Parathyroid adenoma (tissue), 2 donors: ENCODE data around the gene IFI44.

Source experiments
- H2AFZ ChIP-seq: fragments of 300-600 bp; sonication (generic); one replicate; pipeline ENCODE4 v1.7.0; 2017; ENCODE audit warnings: antibody characterized with exemption, mild to moderate bottlenecking
- H3K27ac ChIP-seq: fragments of 300-600 bp; sonication (generic); one replicate; pipeline ENCODE4 v1.7.0; 2017
- H3K27me3 ChIP-seq: fragments of 300-600 bp; sonication (generic); one replicate; pipeline ENCODE4 v1.7.0; 2017; ENCODE audit warnings: low read length; ENCODE audit not compliant: control insufficient read depth, insufficient read depth
- H3K36me3 ChIP-seq: fragments of 300-600 bp; sonication (generic); one replicate; pipeline ENCODE4 v1.7.0; 2017; ENCODE audit warnings: low read length; ENCODE audit not compliant: control insufficient read depth, insufficient read depth
- H3K4me1 ChIP-seq: fragments of 300-600 bp; sonication (generic); one replicate; pipeline ENCODE4 v1.7.0; 2017; ENCODE audit warnings: control low read depth
- H3K4me2 ChIP-seq: fragments of 300-600 bp; sonication (generic); one replicate; pipeline ENCODE4 v1.7.0; 2017; ENCODE audit warnings: low read length
- H3K4me3 ChIP-seq: fragments of 300-600 bp; sonication (generic); one replicate; pipeline ENCODE4 v1.7.0; 2017; ENCODE audit warnings: low read depth, low read length
- H3K79me2 ChIP-seq: fragments of 300-600 bp; sonication (generic); one replicate; pipeline ENCODE4 v1.7.0; 2017; ENCODE audit warnings: control low read depth
- H3K9ac ChIP-seq: fragments of 300-600 bp; sonication (generic); one replicate; pipeline ENCODE4 v1.7.0; 2017; ENCODE audit warnings: mild to moderate bottlenecking
- H3K9me3 ChIP-seq: fragments of 300-600 bp; sonication (generic); one replicate; pipeline ENCODE4 v1.7.0; 2017; ENCODE audit warnings: low read length; ENCODE audit not compliant: control insufficient read depth
- TF ChIP-seq, protein P1 (sequence below): fragments of 300-600 bp; sonication (generic); IDR thresholded peaks from one replicate; pipeline ENCODE4 v1.7.0; 2017; ENCODE audit warnings: antibody characterized with exemption, mild to moderate bottlenecking
- donor health status: primary hyperparathyroidism.

The IFI44 gene

DNA sequence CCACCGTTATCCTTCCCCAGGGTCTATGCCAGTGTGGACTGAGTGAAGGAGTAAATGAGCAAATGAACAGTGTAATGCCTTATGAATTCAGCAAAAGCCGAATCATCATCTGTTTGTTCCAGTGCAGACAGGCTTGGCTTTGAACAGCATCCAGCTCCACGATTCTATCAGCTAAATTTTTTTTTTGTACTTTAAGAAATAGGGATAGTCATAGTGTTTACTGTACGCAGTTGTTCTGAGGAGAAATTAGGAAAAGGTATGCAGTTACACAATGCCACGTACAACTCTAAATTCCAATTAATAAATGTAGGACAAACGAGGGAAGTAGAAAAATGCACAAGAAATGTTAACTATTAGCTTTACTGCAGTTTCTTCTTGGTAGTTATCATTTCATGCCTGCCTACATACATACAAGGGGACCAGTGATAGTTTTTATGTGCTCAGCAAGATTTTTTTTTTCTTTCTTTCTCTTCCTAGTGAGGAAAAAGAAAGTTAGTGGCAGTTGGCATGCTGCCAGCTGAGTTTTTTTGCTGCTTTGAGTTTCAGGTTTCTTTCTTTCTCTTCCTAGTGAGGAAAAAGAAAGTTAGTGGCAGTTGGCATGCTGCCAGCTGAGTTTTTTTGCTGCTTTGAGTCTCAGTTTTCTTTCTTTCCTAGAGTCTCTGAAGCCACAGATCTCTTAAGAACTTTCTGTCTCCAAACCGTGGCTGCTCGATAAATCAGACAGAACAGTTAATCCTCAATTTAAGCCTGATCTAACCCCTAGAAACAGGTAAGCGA lies 29.6 kb upstream of the IFI44 start, which contains the start of gene IFI44L:
Gene IFI44L, plus strand, starts transcription at position 646 of the 777 bp plus-strand sequence. CDS start 7,468 bp downstream, outside the sequence.
- Histone ChIP-seq H3K27me3 (no peaks in the 10 kb centered on the region), H3K4me3 (peak within 1 kb of the TSS; percentile 47), H3K4me2 (peak within 1 kb of the TSS; percentile 76), H3K9me3 (no peaks in the 10 kb centered on the region), H2AFZ (peak within 1 kb of the TSS; percentile 10), H3K36me3 (no peaks in the 10 kb centered on the region), H3K4me1 (no peaks in the 10 kb centered on the region), H3K9ac (no peak within 1 kb of the TSS), H3K79me2 (no peaks in the 10 kb centered on the region), H3K27ac (peak within 1 kb of the TSS; percentile 54)
- TF ChIP-seq, protein P1, sequence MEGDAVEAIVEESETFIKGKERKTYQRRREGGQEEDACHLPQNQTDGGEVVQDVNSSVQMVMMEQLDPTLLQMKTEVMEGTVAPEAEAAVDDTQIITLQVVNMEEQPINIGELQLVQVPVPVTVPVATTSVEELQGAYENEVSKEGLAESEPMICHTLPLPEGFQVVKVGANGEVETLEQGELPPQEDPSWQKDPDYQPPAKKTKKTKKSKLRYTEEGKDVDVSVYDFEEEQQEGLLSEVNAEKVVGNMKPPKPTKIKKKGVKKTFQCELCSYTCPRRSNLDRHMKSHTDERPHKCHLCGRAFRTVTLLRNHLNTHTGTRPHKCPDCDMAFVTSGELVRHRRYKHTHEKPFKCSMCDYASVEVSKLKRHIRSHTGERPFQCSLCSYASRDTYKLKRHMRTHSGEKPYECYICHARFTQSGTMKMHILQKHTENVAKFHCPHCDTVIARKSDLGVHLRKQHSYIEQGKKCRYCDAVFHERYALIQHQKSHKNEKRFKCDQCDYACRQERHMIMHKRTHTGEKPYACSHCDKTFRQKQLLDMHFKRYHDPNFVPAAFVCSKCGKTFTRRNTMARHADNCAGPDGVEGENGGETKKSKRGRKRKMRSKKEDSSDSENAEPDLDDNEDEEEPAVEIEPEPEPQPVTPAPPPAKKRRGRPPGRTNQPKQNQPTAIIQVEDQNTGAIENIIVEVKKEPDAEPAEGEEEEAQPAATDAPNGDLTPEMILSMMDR: no peak

DNA sequence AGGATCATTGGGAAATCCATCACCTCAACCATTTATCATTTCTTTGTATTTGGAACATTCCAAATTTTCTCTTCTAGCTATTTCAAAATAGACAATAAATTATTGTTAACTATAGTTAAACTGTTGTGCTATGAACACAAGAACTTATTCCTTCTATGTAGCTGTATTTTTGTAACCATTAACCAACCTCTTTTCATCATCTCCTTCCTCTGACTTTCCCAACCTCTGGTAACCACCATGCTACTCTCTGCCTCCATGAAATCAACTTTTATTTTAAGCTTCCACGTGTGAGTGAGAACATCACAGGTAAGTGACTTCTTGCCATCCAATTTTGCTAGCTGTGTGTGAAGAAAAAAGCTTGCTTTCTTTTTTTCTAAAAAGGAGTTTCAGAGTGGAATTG lies 29.0 kb upstream of the IFI44 start:
- H2AFZ ChIP-seq: no peak overlapping the region
- no peaks in the 10 kb centered on the region for H3K4me1 ChIP-seq
- H3K4me2 ChIP-seq: peak overlapping the region; percentile 76
- no peaks in the 10 kb centered on the region for H3K27me3 ChIP-seq
- TF ChIP-seq, protein P1: no peak
- peak overlapping the region; percentile 54 for H3K27ac ChIP-seq
- H3K36me3 ChIP-seq: no peaks in the 10 kb centered on the region
- H3K4me3 ChIP-seq: peak overlapping the region; percentile 47
- H3K9ac ChIP-seq: no peak overlapping the region
- H3K9me3 ChIP-seq: no peaks in the 10 kb centered on the region
- no peaks in the 10 kb centered on the region for H3K79me2 ChIP-seq

DNA sequence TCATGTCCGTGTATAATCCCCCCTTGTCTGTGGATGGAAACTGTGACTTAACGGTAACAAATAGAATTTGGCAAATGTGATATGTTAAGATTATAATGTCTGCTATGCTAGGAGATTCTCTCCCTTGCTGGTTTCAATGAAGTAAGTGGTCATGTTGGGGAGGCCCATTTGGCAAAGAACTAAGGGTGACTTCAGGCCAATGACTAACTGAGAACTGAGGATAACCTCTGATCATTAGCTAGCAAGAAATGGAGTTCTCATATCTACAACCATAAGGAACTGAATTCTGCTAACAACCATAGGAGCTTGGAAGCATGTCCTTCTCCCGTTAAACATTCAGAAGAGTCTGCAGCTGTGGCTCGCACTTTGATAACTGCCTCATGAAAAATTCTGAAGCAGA lies 27.1 kb upstream of the IFI44 start:
- no peak overlapping the region for H3K4me2 ChIP-seq
- no peaks in the 10 kb centered on the region for H3K27me3 ChIP-seq
- H3K9ac ChIP-seq: no peak overlapping the region
- TF ChIP-seq, protein P1: no peak
- H3K79me2 ChIP-seq: no peaks in the 10 kb centered on the region
- H3K27ac ChIP-seq: no peak overlapping the region
- H3K9me3 ChIP-seq: no peaks in the 10 kb centered on the region
- no peak overlapping the region for H2AFZ ChIP-seq
- H3K4me1 ChIP-seq: no peaks in the 10 kb centered on the region
- H3K4me3 ChIP-seq: peak overlapping the region; percentile 25
- no peaks in the 10 kb centered on the region for H3K36me3 ChIP-seq

DNA sequence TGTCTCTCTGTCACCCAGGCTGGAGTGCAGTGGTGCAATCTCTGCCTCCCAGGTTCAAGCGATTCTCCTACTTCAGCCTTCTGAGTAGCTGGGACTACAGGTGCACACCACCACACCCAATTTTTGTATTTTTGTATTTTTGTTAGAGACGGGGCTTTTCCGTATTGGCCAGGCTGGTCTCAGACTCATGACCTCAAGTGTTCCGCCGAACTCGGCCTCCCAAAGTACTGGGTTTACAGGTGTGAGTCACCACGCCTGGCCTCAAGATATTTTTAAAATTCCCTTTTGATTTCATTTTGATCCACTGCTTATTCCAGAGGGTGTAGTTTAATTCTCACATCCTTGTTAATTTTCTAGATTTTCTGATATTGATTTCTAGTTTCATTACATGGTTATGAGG lies 25.6 kb upstream of the IFI44 start:
- Histone ChIP-seq H2AFZ (no peak overlapping the region), H3K9ac (no peak overlapping the region), H3K9me3 (no peaks in the 10 kb centered on the region), H3K4me3 (no peak overlapping the region), H3K4me1 (no peaks in the 10 kb centered on the region), H3K4me2 (no peak overlapping the region), H3K27ac (no peak overlapping the region), H3K36me3 (no peaks in the 10 kb centered on the region), H3K79me2 (no peaks in the 10 kb centered on the region), H3K27me3 (no peaks in the 10 kb centered on the region)
- TF ChIP-seq, protein P1: no peak

DNA sequence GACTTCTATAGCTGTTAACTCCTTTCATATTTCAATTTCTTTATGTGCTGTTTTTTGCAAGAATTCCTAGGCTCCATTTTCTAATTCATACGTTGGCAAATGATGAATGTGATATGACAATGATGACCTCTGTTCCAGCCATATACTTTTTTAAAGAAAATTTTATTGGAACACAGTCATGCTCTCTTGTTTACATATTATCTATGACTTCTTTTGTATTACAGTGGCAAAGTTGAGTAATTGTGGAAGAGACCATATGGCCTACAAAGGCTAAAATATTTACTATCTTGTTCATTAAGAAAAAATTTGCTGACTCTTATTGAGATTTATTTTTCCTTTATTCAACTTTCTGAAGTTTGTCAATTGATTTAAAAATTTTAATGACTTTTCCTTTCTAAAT lies 22.3 kb upstream of the IFI44 start:
- Histone ChIP-seq H3K79me2 (no peaks in the 10 kb centered on the region), H3K27me3 (no peaks in the 10 kb centered on the region), H3K4me1 (no peaks in the 10 kb centered on the region), H3K9ac (no peak overlapping the region), H3K4me3 (no peak overlapping the region), H2AFZ (no peak overlapping the region), H3K4me2 (no peak overlapping the region), H3K27ac (no peak overlapping the region), H3K36me3 (no peaks in the 10 kb centered on the region), H3K9me3 (no peaks in the 10 kb centered on the region)
- TF ChIP-seq, protein P1: no peak
